ENCODE data around the gene CA7. TPM values are rescaled to one million over a fixed set of nuclear protein-coding genes. Genes with fewer than 3 reads are reported as not detected.

Gene CA7
- total and polyA plus RNA-seq, 8 donors: not detected

DNA sequence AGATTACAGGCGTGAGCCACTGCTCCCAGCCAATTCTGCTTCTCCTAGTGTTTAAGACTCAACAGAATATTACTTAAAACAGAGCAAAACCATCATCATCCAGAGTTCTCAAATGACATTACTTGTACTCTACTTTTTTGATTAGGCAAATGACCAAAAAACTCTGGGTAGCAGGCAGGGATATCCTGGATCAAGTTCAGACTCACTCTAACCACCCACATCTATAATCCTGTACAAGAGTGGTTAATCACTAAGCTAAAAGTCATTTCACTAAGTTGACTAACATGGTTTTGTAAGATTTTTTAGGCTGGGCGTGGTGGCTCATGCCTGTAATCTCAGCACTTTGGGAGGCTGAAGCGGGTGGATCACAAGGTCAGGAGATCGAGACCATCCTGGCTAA, 20.2 kb upstream of the CA7 start:
- H3K9me3 ChIP-seq: no peaks in the 10 kb centered on the region
- FAIRE-seq: no peak
- peaks cover 0 to 2% (median 0%) of the 10 kb centered on the region in 3 donors for H3K4me1 ChIP-seq
- H3K27me3 ChIP-seq: no peaks in the 10 kb centered on the region
- 90 to 93% methylated on average over 4 of the region's 4 CpGs for WGBS, 2 donors
- intact Hi-C loops (cut with DNase I): no loop called here
- ATAC-seq: no peak
- H3K36me3 ChIP-seq: peaks cover 0 to 21% (median 13%) of the 10 kb centered on the region in 3 donors
- no peak overlapping the region for H3K27ac ChIP-seq
- no peak for DNase-seq
- no peak overlapping the region for H3K4me3 ChIP-seq
- TF ChIP-seq, protein P1, sequence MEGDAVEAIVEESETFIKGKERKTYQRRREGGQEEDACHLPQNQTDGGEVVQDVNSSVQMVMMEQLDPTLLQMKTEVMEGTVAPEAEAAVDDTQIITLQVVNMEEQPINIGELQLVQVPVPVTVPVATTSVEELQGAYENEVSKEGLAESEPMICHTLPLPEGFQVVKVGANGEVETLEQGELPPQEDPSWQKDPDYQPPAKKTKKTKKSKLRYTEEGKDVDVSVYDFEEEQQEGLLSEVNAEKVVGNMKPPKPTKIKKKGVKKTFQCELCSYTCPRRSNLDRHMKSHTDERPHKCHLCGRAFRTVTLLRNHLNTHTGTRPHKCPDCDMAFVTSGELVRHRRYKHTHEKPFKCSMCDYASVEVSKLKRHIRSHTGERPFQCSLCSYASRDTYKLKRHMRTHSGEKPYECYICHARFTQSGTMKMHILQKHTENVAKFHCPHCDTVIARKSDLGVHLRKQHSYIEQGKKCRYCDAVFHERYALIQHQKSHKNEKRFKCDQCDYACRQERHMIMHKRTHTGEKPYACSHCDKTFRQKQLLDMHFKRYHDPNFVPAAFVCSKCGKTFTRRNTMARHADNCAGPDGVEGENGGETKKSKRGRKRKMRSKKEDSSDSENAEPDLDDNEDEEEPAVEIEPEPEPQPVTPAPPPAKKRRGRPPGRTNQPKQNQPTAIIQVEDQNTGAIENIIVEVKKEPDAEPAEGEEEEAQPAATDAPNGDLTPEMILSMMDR (IDR thresholded peaks at IDR 0.05): no peak

DNA sequence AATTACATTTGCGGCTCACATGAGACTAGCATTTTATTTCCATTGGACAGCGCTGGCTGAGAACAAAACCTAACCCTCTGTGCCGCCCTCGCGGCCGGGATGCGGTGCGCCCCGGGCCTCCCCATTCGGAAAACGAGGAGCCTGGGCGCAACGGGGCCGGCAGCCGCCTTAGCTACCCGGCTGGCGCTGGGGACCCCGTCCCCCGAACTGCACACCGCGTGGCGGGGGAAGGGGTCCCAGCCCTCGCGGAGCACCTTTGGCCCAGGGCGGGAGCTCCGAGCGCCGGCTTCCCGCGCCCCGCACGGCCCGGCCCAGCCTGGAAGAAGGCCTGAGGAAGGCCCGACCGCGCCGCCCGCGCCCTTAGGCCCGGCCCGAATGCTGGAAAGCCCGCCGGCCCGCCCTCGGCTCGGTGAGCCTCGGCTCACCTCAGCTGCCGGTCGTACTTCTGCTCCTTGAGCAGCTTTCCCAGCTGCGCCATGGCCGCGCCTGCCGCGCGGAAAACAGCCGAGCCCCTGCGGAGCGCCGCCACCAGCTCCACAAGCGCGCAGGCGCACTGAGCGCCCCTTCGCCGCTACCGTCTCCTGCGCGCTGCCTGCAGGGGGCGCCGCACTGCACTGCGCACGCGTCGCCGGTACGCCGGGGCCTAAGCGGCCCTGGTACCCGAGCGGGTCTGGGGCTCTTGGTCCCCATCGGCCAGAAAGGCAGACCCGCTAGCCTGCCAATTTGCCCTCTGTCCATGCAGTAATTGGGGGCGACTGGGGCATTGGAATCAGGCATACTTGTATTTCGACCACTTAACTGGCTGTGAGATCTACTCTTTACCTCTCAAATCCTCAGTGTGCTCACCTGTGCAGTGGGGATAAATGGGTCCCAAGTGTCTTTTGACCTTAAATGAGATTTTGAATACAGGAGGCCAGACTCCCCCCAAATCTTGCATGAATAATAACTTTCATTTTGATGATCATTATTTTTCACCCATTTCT, 13.5 kb upstream of the CA7 start, which contains the start of gene NAE1:
TSS of gene NAE1 (minus strand) at position 555 of the 983 bp plus-strand sequence. CDS start at position 478, 77 bp downstream.
- intact Hi-C loops (cut with DNase I): no loop called here
- H3K27me3 ChIP-seq: no peaks in the 10 kb centered on the region
- FAIRE-seq (no peak), DNase-seq (peak; percentile 77 to 97 (median 90)), ATAC-seq (peak; percentile 98 to 99 (median 98))
- peaks cover 0 to under 1% (median 0%) of the 10 kb centered on the region in 3 donors for H3K36me3 ChIP-seq
- peak within 1 kb of the TSS; percentile 47 to 78 (median 70) for H3K4me3 ChIP-seq
- peak within 1 kb of the TSS; percentile 67 to 85 (median 79) for H3K27ac ChIP-seq
- TF ChIP-seq, protein P1 (IDR thresholded peaks at IDR 0.05): peak; percentile 97 to 99 (median 98)
- no peaks in the 10 kb centered on the region for H3K9me3 ChIP-seq
- peaks cover 0 to 10% (median 3%) of the 10 kb centered on the region in 3 donors for H3K4me1 ChIP-seq
- WGBS, 2 donors: 1% methylated on average over 68 to 84 of the region's 84 CpGs

DNA sequence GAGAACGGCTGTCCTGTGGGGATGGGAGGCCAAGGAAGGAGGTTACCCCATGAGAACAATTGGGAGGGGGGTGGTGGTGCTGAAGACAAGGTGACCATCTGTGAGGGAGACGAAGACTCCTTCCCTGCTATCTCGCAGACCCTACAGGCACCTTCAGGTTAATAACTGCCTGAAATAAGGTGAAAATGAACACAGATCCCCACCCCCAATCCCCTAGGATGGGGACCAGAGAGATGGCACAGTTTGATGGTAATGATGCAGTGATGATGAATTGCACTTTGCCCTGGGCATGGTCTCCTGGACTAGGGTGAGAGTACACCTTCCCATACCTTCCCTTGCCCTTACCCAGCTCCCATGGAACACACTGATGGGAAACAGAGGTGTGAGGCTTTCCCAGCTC, 12.0 kb upstream of the CA7 start:
- 72 to 78% methylated on average over 3 of the region's 3 CpGs for WGBS, 2 donors
- H3K27ac ChIP-seq: no peak overlapping the region
- DNase-seq: no peak
- intact Hi-C loops (cut with DNase I): no loop called here
- no peaks in the 10 kb centered on the region for H3K36me3 ChIP-seq
- no peaks in the 10 kb centered on the region for H3K9me3 ChIP-seq
- peaks cover 0 to 10% (median 3%) of the 10 kb centered on the region in 3 donors for H3K4me1 ChIP-seq
- FAIRE-seq: no peak
- H3K27me3 ChIP-seq: no peaks in the 10 kb centered on the region
- TF ChIP-seq, protein P1 (IDR thresholded peaks at IDR 0.05): no peak
- no peak overlapping the region for H3K4me3 ChIP-seq
- no peak for ATAC-seq

DNA sequence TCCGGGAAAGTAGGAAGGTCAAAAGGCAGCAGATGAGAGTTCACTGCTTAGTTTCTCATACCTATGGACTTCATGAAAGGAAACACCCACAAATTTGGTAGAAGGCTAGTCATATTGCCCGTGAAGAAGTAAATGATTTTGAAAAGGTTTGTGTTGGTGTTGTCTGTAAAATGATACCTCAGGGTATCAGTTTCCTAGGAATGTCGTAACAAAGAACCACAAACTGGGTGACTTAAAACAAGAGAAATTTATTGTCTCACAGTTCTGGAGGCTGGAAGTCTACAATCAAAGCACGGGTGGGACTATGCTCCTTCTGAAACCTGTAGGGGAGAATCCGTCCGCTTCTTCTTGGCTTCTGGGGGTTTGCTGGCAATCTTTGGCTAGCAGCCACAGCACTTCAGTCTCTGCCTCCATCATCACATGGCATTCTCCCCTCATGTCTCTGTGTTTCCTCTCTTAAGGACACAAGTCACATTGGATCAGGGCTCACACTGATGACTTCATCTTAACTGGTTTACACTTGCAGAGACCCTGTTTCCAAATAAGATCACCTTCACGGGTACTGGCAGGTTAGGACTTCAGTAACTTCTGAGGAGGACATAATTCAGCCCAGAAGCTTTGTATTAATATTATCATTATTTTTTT, 11.4 kb upstream of the CA7 start:
- Histone ChIP-seq H3K4me1 (peaks cover 0 to 10% (median 3%) of the 10 kb centered on the region in 3 donors), H3K36me3 (no peaks in the 10 kb centered on the region), H3K4me3 (no peak overlapping the region), H3K27ac (no peak overlapping the region), H3K9me3 (no peaks in the 10 kb centered on the region), H3K27me3 (no peaks in the 10 kb centered on the region)
- intact Hi-C loops (cut with DNase I): no loop called here
- DNase-seq (no peak), ATAC-seq (no peak), FAIRE-seq (no peak)
- TF ChIP-seq, protein P1 (IDR thresholded peaks at IDR 0.05): no peak
- 66 to 75% methylated on average over 7 of the region's 7 CpGs for whole genome bisulfite sequencing, 2 donors

Measured in pancreas (tissue), 10 donors.